Esophagus squamous epithelium (tissue), 4 donors: ENCODE results near the gene TUBB1.

Experiments
- CTCF ChIP-seq, 6 experiments: fragments of 450-650 bp in 4 of 6; fragments of 200-600 bp in 2 of 6; sonication (generic) in 2 of 6; IDR thresholded peaks; one replicate each; pipeline ENCODE4 v1.5.1; 2016 to 2019; ENCODE audit warnings: antibody characterized with exemption in 6 of 6, mild to moderate bottlenecking in 4 of 6, moderate library complexity in 4 of 6
- POLR2A ChIP-seq, 4 donors: fragments of 450-650 bp; IDR thresholded peaks; one replicate each; pipeline ENCODE4 v1.6.1; 2017; ENCODE audit warnings: antibody characterized with exemption in 4 of 4, mild to moderate bottlenecking in 4 of 4, moderate library complexity in 3 of 4

- TF ChIP-seq POLR2A (IDR thresholded peaks at IDR 0.05) = no peak
- no peak for TF ChIP-seq CTCF (IDR thresholded peaks at IDR 0.05)
Measured at GRCh38 chr20:59028812-59029211, 9.6 kb downstream of the TUBB1 start.
